HG03521 (cell line): ENCODE results near the gene ABRACL.
"Not testable (repeated sequence)": the region's sequence is repeated elsewhere in the genome, so short reads cannot be mapped to it uniquely, and the experiment has no call there.

Source experiments
- ATAC-seq: cut with Tn5 transposase; IDR thresholded peaks from one replicate; pipeline ENCODE4 v1.9.1; 2021; ENCODE audit warnings: mild to moderate bottlenecking, moderate library complexity; ENCODE audit not compliant: unreplicated experiment

ABRACL gene, protein sequence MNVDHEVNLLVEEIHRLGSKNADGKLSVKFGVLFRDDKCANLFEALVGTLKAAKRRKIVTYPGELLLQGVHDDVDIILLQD

DNA sequence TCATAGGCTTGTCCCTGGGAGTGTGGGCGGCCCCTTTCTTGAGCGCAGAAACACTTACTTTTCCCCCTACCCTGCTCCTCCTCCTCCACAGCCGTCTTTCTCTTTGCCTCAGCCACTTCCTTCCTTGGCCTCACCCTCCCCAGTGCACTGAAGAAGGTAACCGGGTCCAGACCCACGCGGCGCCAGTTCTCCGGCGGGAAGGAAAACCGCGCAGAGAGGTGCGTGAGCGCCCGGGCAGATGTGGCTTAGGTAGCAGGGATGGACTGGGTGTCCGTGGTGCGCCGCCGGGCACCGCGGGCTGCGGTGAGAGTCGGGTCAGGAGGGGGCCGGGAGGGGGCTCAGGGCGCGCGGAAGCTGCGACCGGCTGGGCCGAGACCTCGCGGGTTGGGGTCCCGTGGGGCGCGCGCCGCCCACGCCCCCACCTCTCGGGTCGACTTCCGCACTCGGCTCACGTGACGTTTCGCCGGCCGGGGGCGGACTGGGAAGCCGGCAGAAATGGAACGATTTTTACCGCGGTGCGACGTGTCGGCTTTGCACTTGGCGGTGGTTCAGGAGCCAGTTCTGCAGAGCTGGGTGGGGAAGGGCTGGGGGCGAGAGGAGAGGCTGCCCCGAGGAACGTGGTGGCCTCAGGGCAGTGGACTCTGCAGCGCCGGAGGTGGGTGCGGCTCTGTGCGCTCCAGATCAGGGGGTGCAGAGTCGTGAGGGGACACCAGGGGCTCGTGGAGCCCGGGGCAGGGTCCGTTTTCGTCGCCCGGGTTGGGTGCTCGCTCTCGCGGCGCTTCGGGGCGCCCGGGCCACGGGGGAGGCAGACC, at the start of gene ABRACL:
Gene ABRACL, plus strand, starts transcription at position 88 of the 812 bp plus-strand sequence. CDS start 5,416 bp downstream, outside the sequence.
- ATAC-seq: peak; percentile 59

DNA sequence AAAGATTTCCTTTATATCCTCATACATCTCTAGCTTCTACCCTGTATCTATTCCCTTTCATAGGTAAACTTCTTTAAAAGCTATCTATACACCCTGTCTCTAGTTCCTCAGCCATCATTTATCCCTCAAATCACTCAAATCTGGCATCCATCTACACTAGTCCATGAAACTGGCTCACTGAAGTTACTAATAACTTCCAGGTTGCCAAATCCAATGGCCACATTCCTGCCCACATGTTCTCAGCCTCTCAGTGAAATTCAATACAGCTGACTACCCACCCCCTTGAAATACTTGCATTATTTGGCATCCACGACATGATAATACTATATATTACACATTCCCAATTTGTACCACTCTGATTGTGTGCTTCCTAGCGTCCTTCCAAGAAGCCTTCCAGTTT, 49.2 kb upstream of the ABRACL start:
- ATAC-seq: no peak

DNA sequence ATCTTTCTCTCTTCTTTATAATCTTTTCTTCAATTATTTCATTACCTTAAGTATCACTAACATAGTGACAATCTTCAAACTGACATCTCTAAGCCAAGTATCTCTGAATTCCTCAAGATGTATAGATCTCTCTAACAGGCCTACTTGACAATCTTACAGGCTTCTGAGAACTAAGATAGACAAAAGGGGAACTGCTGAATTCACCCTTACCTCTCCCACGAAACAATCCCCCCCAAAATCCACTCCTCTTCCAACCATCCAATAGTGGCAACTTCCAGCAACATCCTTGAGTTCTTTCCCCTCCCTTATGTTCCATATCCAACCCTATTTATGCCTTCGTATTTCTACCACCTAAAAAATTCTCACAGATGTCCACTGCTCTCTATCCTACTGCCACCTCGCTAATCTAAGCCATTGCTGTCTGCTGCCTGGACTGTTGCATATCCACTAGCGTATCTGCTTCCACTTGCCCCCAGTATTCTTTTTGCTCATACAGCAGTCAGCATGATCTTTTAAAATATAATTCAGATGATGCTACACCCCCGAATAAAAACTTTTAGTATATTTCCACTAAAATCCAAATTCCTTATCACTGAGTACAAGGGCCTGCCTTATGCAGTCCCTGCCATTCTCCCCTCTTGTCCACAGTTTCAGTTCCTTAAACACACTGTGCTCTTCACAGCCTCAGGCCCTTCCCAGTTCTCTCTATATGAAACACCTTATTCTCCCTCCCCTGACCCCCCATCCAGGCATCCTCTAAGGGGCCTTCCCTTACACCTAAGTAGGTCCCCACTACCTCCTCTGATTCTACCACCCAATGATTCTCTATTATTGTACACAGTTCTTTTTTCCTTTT, 48.5 kb upstream of the ABRACL start:
- ATAC-seq: no peak

DNA sequence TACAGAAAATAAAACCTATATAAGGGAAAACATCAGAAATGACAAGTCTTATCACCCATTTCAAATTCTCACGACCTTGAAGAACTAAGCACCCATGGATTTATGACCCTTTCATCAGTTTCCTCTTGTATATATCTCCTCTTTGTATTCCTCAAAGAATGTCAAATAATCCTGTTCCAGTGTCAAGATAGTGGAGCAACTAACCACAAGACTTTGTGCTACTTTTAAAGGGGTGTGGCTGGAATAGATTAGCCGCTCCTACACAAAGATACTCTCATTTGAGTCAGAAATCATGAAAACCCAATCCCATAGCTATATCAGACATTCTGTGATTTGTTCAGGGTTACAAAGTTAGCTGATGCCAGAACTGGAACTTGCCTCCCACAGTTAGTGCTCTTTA, 47.1 kb upstream of the ABRACL start:
- no peak for ATAC-seq

DNA sequence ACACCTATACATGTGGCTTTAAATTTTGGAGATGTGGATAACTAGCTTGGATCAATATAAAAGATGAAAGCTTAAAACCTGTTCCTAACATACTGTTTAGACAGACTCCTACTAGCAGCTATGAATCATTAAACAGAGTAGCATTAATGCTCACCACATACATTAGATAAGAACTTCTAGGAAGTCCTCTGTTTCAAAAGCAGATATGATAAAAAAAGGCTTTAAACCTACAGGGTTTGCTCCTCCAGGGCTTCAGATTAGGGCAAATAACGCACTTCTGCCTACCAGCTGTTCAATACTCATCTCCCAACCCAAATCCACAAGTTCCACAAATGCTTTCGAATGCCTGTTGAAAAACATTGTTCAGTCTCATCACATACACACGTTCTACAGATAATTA, 42.0 kb upstream of the ABRACL start:
- ATAC-seq: no peak

DNA sequence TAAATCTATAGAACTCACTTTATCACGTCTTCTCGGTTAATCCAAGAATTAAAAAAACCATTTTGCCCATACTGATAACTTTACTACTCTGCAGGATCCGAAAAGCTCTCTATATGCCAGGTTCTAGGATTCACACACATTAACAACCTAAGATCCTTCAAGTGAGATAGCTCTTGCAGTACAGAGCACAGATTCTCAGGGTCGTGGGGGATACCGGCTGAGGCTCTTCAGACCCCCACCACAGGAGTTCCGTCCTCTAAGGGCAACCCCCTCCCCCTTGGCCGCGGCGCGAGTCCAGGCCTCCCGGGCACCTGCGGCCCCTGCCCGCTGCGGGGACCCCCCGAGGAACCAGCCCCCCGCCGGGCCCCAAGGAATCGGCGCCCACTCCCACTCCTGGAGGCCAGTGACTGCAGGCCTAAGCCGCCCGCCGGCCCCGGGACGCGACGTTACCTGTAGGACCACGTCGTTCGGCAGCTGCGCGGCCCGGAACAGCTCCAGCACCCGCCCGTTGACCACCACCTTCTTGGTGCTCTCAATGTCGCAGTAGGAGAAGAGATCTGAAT, 41.4 kb upstream of the ABRACL start:
- ATAC-seq: no peak

DNA sequence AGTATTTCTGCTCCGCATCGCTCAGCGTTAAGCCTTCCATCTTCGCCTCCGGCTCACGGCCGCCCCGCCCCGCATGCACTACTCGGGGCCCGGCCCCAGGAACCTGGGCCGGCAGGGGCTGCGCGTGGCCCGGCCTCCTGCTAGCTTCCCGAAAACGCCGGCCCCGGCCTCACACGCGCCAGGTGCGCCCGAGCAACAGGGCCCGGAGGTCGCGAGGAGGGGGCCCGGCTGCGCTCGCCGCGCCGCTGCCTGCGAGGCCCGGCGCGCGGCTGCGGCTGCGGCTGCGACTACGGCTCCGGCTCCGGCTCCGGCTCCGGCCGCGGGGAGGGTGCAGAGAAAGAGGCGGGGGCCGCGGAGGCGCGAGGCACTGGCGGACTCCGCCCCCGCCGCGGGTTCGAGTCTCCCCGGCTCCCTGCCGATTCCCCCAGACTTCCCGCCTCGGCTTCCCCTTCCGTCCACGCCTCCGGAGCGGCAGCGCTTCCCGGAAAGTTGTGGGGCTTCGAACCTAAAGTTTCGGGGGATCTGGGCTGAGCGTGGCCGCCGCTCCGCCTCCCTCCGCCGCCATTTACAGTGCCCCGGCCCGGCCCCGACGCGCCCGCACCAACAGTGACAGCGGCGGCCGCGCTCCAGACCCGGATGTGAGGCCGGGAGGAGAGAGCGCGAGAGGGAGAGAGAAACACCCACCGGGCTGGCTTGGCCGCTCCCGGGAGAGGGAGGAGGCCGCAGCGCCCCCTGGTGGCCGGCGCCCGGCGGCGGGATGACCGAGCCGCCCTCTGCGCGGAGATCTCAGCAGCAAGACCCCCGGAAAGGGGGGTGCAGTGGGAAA, 40.7 kb upstream of the ABRACL start, which contains the start of gene REPS1:
Gene REPS1, minus strand, starts transcription at position 611 of the 826 bp plus-strand sequence. Its CDS starts 571 bp downstream, at position 40.
- ATAC-seq: peak; percentile 95

DNA sequence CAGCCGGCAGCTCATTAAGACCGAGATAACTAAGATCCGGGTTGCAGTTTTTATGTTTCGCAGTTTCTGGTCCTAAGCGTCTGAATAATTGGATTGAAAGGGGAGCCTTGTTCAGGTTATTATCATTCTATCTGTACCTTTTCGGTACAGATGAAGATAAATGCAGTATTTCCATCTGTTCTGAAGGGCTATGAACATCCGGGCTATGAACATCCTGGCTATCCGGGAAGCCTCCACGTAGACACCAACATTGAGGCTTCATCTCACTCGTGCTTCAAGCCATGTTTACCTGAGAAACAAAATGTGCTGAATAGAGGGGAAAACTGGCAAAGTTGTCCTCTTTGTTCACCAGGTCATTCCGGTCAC, 40.1 kb upstream of the ABRACL start:
- no peak for ATAC-seq

DNA sequence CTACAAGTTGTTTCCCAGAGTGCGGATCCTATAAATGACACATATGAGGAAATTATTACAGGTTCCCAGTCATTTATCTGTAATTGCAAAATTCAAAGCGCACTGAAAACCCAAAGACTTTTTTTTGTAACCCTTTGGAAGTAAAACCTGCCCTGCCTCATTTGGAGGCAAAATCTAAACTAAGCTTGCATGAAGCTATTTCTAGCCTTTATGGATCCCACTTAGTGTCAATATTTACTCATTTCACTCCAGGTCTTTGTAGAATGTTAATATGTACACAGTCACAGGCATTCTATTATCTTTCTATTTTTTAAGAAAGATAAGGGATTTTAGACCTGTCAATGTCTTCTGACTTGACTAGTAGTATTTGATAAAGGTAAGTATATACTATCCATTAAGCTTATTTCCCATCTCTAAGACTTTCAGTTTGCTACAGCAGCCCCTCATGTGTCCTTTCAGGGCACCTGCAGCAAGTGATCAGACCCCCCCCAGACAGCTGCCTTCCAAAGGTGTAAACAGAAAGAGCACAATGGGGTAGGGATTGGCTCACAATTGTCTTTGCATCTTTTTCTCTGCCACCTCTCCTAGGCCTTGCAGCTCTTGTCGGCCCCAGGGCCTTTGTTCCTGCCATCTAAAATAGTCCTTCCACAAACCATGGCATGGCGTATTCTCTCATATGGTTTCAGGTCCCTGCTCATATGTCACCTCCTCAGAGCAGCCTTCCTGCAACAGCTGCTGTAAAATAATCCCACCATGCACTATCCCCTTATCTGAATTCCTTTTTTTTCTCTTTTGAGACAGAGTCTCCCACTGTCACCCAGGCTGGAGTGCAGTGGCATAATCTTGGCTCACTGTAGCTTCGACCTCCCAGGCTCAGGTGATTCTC, 39.2 kb upstream of the ABRACL start:
- ATAC-seq: no peak

DNA sequence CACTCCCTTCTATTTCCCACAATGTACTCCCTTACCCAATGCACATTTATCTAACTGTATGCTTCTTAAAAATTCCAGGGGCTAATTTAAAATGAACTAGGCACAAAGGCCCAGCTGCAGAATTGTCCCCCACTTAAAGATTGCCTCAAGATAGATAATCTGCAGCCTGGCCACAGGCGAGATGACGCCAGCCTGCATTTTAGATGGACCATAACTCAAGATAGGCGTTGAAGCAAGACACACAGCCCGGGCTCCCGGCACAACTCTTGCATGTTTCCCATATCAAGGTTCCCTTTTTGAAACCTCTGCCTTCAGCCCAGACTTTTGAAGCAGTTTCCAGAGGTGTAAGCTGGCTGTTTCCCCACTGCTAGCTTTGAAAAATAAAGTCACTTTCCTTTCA, 37.3 kb upstream of the ABRACL start:
- ATAC-seq: no peak

DNA sequence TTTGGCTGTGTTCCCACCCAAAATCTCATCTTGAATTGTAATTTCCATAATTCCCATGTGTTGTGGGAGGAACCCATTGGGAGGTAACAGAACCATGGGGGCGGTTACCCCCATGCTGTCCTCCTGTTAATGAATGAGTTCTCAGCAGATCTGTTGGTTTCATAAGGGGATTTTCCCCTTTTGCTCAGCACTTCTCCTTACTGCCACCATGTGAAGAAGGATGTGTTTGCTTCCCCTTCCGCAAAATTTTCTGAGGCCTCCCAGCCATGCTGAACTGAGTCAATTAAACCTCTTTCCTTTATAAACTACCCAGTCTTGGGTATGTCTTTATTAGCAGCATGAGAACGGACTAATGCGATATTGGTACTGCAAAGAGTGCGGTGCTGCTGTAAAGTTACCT, 35.6 kb upstream of the ABRACL start:
- ATAC-seq: not testable (repeated sequence)

DNA sequence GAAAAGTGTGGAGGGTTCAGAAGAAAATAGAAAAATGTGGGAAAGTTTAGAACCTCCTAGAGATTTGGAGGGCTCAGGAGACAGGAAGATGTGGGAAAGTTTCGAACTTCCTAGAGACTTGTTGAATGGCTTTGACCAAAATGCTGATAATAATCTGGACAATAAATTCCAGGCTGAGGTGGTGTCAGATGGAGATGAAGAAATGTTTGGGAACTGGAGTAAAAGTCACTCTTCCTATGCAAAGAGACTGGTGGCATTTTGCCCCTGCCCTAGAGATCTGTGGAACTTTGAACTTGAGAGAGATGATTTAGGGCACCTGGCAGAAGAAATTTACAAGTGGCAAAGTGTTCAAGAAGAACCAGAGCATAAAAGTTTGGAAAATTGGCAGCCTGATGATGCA, 35.1 kb upstream of the ABRACL start:
- ATAC-seq: not testable (repeated sequence)

DNA sequence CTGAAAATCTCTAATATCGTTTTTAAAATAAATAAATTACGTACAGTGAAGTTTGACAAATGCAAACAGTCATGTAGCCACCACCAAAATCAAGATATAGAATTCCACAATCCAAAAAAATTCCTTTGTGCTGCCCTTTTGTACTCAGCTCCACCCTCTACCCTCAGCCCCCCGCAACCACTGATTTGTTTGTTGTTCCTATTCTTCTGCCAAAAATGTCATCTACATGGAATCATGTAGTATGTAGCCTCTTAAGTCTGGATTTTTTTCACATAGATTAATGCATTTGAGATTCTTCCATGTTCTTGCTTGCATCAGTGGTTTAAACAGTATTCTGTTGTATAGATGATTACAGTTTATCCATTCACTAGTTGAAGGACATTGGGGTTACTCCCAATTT, 32.0 kb upstream of the ABRACL start:
- no peak for ATAC-seq

DNA sequence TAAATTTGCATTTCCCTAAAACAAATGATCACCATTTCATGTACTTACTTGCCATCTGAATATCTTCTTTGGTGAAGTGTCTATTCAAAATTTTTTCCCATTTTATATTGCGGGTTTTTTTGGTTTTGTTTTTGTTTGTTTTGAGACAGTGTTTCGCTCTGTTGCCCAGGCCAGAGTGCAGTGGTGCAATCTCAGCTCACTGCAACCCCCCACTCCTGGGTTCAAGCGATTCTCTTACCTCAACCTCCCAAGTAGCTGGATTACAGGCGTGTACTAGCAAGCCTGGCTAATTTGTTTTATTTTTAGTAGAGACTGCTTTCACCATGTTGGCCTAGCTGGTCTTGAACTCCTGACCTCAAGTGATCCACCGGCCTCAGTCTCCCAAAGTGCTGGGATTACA, 31.4 kb upstream of the ABRACL start:
- ATAC-seq: no peak

DNA sequence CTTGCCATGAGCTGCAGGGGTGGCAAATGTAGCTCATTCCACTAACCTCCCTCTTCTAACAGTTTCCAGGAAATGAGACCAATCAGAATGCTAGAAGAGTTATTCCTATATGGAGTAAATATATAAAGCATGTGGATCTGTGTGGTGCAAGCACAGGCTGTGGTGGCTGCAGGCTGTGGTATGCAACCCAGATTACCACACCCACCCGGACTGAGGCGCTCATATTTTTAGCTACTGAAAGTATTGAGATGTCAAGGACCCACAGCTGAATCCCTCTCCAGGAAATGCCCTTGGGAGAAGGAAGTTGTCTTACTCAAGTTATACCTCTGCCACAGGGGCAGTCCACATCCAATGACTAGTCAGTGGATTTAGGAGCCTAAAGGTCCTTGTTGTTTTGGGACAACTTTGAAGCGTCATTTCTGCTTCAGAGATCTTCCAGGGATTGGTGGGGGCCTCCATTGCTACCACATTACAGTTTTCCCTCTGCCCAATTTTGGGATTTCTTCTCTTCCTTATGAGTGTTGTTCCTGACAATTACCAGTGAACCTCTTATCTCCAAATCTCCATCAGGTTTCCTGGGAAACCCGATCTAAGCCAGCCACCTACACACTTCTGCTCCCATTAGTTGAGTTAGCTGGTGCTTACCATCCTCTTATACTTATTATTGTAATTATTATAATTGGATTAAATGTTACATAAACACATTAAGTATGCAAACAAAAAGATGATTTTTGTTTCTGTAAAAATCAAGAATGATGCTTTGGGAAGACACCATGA, 28.4 kb upstream of the ABRACL start:
- ATAC-seq: no peak

DNA sequence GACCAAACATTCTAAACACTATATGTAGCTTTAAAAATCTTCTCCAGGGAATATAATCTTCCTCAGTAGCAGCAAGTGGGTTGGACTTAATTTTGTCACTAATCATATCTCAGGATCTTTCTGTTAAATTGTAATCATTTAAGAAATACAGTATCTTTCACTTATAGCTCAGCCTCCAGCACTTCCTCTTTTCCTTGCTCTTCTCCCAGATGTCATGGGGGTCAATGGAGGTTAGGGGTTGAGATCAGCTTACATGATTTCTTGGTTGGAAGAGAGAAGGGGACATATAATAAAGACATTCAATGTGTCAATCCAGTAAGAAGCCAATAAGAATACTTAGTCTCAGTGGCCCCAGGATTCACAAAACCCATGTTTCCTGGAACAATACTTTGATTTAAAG, 24.8 kb upstream of the ABRACL start:
- no peak for ATAC-seq

DNA sequence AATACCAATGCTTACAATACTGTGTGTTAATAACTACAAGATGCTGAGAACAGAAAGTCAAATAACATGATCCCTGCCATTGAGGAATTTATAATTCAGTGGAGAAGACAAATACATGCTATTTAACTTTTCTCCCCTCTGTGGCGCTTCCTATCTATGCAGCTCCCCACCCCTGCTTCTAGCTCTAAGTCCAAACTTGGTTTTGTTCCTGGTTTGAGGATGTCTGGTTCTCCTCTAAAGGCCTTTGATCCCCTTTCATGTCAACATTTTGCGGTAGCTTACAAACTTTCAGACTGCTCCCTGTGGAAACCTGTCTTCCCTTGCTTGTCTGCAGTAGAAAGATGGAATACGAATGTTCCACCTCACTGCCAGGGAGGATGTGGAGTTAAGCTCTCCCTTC, 22.1 kb upstream of the ABRACL start:
- no peak for ATAC-seq

DNA sequence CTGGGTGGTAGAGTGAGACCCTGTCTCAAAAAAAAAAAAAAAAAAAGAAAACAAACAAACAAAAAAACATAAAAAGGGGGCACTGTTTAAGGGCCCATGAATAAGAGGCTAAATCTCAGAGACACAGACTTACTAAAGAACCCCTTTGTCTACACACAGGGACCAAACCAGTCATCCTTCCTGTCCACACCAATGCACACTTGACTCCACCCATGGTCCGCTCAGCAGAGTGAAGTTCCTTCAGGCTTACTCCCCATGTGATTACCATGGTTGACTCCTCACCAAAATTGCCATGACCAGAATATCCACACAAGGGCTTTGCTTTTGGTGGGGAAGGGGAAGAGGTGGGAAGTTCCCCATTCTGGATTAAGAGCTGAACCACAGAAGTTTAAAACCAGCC, 21.1 kb upstream of the ABRACL start:
- ATAC-seq: no peak

DNA sequence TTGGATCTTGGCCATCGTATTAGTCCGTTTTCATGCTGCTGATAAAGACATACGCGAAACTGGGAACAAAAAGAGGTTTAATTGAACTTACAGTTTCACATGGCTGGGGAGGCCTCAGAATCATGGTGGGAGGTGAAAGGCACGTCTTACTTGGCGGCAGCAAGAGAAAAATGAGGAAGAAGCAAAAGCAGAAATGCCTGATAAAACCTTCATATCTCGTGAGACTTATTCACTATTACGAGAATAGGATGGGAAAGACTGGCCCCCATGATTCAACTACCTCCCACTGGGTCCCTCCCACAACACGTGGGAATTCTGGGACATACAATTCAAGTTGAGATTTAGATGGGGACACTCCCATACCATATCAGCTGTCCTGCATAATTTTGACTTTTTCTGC, 20.4 kb upstream of the ABRACL start:
- ATAC-seq: no peak
